HG03066 (cell line): ENCODE measurements around the gene NPSR1.
"Not testable (repeated sequence)": the region's sequence is repeated elsewhere in the genome, so short reads cannot be mapped to it uniquely, and the experiment has no call there.

Experiments
- ATAC-seq: cut with Tn5 transposase; IDR thresholded peaks from one replicate; pipeline ENCODE4 v1.9.1; 2021; ENCODE audit warnings: low read depth; ENCODE audit not compliant: unreplicated experiment

NPSR1 gene

DNA sequence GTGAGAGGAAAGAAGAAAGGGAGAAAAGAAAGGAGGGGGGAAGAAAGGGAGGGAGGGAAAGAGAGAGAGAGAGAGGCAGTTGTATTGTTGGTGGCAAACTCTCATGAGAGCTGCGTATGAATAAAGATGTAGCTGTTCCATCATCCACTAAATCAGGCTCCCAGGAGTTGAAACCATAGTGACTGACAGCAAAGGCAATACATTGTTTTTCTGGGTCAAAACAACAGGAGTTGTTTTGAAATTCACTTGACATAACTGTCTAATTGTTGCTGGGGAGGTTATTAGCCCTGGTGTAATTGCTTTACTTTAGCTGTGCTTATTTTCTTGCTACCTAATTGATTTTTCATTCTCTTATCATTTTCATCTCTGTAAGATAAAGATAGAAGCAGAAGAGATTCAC, 173.4 kb downstream of the NPSR1 start:
- ATAC-seq = no peak

DNA sequence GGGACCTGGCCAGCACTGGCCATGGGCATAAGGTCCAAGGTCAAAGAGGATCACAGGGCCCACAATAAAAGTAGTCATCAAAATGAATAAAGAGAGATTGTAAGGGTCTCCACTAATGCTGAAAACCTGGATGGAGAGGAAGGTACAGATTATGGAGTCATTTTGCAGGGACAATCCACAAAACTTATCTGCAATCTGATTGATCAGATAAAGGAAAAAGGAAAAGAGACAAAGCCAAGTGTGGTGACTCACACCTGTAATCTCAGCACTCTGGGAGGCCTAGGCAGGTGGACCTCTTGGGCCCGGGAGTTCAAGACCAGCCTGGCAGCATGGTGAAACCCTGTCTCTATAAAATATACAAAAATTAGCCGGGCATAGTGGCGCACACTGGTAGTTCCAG, 174.0 kb downstream of the NPSR1 start:
- ATAC-seq = no peak

DNA sequence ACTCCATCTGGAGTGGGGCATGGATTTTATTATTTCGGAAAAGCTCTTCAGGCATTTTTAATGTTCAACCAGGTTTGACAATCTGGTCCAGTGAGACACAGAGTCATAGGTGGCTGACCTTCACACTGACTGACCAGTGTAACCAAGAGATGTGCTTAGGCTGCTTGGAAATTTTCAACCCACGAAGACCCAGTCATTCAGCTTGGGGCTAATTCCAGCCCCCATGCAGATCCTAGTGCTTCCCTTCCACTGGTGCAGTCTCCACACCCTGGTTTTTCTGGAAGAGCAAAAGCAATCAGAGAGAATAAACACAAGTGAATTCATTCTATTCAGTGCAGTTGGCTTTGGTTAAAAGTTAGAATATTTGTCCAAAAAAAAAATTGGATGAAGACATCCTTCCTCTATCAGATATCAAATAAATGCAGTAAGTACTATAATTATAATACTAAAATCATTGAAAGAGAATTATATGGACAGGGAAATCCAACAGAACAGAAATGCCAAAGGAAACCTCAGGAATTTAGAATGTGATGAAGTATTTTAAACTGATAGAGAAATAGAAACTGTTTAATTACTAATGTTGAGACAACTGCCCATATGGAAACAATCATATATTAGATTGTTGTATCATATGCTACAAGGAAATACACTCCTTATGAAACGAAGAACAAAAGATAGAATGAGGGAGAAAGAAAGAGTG, 178.0 kb downstream of the NPSR1 start:
- ATAC-seq = no peak

DNA sequence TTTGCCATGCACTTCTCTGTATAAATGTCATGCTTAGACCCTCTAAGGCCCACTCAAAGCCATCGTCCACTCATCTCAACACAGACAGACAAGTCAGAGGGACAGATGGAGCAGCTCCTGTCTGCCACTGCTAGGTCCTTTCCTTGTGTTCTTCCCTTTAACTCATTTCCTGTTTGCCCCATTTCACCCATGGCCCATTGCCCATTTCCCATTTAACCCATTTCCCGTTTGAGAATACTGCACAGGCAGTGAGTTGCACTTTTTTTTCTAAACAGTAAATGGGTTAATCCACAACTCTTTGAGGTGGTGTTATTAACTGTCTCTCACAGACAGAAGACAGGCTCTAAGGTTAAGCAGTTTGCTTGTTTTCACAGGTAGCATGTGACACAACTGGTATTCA, 179.3 kb downstream of the NPSR1 start:
- no peak for ATAC-seq

DNA sequence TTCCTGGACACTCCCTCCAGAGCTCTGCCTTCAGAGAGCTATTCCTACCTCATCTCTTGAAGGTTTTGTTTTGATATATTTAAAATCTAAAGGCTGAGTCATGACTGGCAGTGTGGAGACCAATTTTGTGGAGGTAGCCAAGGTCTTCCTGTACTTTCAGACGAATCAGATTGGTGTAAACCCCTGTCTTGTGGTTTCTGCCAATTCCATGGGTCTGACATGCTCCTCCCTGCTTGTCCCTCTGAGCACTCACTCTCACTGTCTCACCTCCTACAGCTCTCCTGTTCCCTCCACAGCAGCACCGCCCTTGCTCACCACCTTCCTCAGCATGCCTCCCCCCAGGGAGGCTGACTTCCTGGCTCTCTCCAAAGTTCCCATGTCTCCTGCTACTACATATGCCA, 179.8 kb downstream of the NPSR1 start:
- no peak for ATAC-seq

DNA sequence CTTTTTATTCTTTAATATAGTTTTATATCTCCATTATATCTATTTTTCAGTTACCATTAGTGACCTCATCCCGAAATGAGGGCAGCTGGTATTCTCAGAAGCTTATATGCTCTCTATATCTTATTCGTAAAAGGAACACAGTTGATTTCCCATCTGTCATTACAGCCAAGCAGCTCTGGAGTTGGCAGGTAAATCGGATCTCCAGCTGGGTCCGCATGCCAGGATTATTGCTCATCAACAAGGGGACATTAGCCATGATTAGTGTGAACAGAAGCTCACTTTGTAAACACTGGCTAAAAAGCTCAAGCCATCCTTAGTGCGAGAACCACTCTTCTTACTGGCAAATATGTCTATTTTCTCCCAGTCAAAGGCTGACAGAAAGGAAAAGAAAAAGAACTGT, 180.3 kb downstream of the NPSR1 start:
- ATAC-seq = no peak

DNA sequence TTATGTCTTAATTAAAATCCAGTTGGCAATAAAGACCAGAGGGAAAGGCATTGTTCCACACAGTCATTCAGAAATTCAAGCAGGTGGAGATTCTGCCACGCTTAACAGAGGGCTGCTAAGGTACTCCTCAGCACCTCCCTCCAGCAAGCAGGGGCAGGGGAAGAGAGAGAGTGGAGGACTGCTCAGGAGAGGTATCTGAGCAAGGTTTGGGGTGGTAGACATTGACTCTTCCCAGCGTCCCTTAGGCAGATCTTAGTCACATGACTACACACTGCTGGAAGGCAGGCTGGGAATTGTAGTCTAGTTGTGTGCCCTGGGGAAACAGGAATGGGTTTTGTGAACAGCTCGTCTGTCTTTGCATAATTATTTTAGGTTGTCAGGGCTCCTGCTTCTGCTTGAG, 181.6 kb downstream of the NPSR1 start:
- ATAC-seq = no peak

DNA sequence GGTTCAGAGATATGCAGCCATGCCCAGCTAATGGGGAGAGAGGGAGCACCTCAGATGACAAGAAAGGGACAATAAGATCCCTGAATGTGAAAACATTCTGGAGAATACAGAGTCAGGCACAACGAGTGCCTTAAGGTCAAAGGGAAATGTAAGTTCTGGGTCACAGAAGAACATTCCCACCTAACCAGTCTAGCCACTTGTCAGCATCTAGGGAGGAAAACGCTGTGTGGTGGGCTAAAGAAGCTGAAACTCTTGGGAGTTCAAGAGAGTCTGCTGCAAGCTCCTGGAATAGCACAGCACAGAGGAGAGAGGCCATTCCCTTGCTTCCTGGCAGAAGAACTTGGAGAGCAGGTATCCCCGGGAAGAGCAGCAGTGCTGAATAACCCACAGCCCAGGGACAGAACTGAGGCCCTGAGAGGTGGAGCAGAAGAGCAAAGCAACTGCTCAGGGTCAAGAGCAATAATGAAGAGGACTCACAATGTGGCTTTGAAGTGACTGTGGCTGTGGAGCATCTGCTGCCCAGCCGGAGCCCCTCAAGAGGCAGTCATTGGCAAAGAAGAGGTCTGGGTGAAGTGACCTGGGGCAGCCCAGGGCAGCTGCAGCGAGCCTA, 182.3 kb downstream of the NPSR1 start:
- ATAC-seq = no peak

DNA sequence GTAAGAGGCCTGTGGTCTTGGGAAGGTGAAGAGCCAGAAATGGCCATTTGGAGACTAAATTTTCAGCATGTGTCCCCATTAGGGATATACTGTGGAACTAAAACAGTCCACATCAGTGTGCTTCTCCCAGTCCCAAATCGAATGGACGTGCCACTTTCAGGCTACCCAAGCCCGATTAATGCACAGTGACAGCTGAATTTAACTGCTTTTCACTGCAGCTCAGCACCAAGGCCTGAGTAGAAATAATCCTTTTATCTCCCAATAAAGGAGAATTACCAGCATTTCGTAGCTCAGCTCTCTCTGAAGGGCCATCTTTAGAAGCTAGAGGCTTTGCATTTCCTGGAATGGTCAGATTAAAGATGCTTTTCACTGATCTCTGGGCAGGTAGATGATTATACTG, 183.3 kb downstream of the NPSR1 start:
- ATAC-seq = no peak

DNA sequence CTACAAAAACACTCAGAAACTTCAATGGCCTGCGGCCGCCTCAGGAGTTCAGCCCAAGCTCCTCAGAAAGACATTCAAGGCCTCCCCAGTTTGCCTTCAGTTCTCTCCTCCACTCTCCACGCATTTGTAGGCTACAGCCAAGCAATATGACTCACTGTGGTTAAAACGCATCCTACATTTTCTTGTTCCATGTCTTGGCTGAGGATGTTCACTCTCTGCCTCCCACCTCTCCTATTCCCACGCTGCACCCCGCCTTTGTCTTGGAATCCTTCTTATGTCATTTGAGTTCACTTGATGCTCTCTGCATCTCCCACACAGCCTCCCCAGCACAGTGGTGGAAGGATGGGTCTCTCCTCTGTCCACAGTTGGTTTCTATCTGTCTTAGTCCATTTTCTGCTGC, 184.8 kb downstream of the NPSR1 start:
- no peak for ATAC-seq

DNA sequence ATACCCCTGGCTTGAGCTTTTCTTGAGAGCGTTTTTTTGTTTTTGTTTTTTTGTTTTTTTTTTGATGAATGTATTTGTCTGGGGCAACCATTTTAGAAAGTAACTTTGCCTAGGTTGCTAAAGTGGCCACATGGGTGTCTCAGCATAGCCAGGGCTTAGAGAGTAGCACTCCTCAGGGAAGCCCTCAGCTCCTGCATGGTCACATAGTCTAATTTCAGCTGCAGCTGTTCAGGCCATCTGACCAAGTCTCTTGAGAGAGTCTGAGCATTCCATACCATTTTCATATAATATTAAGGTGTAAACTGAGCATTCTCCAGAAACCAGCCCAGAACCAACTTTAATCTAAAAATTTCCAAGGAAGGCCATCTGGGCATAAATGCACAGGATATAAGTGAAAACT, 186.4 kb downstream of the NPSR1 start:
- no peak for ATAC-seq

DNA sequence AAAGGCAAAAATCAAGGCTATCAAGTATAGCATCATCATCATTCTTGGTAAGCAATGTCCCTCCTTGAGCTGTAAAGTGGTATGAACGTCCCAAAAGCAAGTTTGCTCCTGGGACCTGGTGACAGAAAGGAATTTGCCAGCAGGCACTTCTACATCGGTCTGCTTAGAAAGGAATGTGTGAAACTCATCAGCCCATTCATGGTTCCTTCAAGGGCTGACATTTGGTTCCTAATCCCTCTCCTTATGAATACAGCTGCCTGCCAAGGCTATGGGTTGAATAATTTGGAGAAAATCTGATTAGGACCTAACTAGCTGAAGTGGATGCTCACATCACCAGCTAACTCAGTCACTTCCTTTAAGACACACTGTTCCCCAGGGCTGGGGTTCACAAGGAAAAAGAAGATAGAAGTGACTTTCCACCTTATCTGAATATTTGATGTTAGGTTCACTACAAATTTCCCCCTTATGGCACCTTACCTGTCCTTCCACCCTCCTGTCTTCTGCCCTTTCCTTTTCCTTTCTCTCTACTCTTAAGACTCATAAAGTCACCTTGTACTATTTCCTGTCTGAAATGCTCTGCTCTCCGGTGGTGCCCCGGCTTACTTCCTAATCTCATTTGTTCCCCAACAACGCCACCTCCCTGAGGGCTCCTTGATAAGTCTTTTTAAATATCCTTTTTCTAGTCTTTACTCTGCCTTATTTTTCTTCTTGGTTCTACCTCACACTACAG, 187.1 kb downstream of the NPSR1 start:
- ATAC-seq = no peak

DNA sequence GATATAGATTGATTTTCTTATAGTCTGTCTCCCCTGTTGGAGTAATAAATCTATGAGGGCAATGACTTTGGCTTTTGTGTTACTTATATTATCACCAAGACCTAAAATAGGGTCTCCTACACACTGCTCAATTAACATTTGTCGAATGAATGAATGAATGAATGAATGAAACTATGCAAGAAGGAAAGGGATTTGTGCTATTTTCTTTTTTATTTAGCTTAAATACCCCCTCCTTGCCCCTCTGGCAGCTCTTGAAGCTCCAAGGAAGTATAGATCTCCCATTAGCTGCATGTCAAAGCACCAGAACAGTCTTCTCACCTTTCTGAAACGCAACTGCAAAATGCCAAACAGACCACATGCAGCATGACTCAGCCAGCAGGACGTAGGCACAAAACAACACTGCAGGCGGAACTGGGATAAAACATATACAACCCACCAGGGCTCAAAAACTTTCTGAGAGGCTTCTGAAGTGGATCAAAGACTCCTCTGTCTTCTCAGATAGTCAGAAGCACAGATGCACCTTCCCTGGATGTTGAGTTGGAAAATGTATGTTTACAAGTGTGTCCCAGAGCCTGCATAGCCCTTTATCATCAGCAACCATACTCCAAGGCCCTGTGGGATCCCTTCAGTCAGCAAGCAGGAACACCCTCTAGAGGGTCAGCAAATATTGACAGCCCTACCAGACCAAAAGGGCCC, 187.8 kb downstream of the NPSR1 start:
- ATAC-seq = no peak

DNA sequence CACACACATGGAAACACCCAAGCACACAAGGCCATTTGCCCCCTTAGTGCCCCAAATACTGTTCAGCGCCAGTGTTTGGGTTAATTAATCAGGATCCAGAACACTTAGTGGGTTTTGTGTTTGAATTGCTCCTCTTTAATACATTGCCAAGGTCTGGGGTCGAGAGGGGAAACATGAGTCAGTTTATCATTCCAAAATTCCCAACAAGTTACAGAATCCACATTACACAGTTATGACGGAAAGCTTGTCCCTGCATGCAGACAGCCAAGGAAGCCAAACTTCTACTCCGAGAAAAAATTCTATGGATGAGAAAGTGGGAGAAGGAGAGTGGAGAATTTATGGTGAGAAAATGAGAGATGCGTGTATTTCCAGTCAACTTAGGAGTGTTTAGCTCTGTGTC, 189.0 kb downstream of the NPSR1 start:
- ATAC-seq = no peak

DNA sequence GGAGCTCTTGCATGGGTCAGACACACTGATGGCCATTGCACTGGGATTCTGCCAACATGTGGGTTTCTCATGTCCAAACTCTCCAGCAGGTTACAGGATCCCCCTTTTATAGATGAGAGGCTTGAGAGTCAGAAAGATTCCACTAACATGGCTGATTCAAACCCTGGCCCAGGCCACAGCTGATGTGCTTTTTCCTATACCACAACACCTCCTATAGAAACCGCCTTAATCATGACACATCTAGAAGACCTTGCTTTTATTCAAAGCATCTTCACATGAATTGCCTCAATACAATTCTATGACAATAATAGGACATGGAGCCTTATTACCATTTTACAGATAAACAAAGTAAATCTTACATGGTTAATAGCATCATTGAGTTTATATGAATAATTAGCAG, 190.7 kb downstream of the NPSR1 start:
- ATAC-seq = no peak

DNA sequence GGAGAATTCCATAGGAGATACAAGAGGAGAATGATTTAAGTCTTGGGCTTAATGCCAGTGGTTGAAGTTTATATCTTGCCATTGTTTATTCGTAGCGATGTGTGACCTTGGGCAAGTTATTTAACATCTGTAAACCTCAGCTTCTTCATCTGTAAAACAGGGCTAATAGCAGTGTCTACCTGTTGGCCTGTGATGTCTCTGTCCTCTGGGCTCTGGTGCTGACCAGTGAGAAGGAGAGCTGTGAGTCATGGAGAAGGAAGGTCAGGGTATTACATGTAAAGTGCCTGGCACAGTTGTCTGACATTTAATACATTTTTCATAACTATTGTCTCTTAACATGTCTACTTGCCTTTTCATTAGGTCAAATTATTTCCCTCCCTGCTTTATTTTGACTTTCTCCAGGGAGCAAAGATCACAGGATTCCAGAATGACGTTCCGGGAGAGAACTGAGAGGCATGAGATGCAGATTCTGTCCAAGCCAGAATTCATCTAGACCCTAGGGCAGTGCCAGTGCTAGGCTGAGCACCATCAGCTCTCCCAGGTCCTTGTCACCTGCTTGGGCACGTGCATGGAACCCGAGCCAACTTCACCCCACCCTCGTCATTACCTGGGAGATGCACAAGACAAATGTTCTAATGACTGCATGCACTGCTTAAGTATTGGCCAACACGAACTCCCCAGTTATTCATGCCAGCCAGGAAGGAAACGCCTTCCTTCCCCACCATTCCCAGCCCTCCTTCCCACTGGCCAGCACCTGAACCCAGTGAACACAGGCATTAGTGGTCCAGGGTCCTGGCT, 191.3 kb downstream of the NPSR1 start:
- no peak for ATAC-seq

DNA sequence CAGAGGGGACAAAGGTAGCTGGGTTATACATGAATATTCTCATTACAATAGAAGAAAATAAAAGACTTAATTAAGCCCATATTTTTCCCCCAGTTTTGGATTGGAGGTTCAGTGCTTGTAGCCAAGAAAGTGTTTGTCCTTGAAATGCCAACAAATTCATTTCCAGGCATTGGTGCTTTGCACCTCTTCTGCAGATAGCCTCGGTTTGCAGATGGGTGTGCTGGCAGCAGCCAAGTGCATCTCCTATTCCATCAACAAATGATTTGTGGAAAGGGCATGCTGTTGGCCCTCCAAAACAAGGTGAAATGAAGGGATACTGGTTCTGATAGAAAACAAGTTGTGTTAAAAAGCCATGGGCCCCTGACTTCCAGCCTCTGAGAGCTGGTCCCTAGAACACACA, 192.0 kb downstream of the NPSR1 start:
- ATAC-seq = no peak

DNA sequence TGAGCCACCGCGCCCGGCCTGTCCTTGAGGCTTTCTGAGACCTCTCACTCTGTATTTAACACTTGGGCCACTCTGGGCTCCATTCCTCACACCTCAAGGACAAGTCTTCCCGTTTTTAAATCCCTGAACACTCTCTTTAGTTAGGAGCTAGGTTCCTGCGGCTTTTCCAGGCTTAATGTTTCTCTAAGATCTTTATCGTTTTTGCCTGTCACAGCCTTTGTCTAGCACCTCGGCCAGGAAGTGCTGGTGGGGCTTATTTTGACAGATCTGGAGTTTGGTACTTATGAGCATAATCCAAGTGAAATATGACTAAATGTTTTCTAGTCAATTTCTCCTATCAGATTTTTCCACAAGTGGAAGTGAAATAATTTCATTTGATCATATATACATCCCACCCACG, 192.7 kb downstream of the NPSR1 start:
- ATAC-seq = no peak

DNA sequence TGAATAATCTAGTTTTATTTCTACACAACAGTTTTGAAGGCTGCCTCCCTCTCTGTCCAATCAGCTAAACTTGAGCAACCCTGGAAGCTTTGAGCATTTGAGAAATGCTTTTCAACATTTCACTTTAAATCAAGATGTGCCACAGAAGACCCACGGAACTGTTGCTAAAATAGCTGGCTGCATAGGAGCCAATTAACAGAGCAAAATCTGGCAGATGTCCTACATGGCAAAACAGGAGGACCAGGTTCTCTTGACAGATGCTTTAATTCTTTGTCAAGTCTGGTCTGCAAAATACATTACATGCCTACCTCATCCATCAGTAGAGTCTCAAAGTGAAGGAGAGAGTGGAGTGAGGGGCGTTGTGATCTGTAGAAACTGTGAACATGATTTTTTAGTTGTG, 193.4 kb downstream of the NPSR1 start:
- no peak for ATAC-seq

DNA sequence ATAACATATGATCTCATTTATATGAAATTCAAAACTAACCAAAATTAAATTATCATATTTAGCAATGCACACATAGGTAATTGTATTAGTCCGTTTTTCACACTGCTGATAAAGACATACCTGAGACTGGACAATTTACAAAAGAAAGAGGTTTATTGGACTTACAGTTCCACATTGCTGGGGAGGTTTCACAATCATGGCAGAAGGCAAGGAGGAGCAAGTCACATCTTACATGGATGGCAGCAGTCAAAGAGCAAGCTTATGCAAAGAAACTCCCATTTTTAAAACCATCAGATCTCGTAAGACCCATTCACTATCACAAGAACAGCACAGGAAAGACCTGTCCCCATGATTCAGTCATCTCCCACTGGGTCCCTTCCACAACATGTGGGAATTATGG, 200.4 kb downstream of the NPSR1 start:
- not testable (repeated sequence) for ATAC-seq

DNA sequence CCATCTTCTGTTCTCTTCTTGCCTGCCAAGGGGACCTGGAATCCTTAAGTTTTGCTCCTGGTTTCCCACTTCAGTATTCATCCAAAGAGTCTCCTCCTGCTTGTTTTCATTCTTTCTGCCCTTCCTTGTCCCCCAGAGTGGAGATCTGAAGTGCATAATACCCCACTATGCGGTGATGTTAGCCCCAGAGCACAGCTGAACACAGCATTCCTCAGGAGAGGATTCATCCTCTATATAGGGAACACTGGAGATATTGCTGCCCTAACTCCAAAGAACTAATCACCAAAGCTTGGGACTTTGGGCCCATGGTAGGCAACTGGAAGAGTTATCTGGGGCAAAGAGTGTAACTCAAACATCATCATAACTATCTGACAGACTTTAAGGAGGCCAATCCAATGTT, 201.3 kb downstream of the NPSR1 start:
- not testable (repeated sequence) for ATAC-seq
